NT2/D1 (cell line): ENCODE data around the gene TBC1D23.

Experiments
- YY1 ChIP-seq: IDR thresholded peaks from 2 replicates; pipeline ENCODE4 v1.6.1; 2011; ENCODE audit not compliant: insufficient read length, insufficient read depth
- ZNF274 ChIP-seq: IDR thresholded peaks from 2 replicates; pipeline ENCODE4 v1.6.1; 2011; ENCODE audit warnings: mild to moderate bottlenecking, low read depth, low read length

- TF ChIP-seq YY1 (no peak), ZNF274 (no peak)
Measured at GRCh38 chr3:100270215-100270583, 9.4 kb downstream of the TBC1D23 start.
